HG03521 (cell line): Measurements from ENCODE around the gene SLC24A4.

Source experiments
- ATAC-seq: cut with Tn5 transposase; IDR thresholded peaks from one replicate; pipeline ENCODE4 v1.9.1; 2021; ENCODE audit warnings: mild to moderate bottlenecking, moderate library complexity; ENCODE audit not compliant: unreplicated experiment

SLC24A4 gene

DNA sequence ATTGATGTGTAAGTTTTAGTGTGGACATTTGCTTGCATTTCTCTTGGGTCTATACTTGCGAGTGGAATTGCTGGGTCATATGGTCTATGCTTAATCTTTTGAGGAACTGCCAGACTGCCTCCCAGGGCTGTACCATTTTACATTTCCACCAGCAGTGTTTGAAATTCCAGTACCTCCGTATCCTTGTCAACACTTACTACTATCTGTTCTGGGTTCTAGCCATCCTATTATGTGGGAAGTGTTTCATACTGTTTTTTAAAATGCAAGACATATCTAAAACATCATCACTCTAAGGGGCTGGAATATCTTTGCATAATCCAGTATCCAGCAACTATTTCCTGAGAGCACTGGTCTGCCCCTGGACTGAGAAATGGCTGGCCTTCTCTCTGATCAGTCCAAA, 110.4 kb downstream of the SLC24A4 start:
- no peak for ATAC-seq

DNA sequence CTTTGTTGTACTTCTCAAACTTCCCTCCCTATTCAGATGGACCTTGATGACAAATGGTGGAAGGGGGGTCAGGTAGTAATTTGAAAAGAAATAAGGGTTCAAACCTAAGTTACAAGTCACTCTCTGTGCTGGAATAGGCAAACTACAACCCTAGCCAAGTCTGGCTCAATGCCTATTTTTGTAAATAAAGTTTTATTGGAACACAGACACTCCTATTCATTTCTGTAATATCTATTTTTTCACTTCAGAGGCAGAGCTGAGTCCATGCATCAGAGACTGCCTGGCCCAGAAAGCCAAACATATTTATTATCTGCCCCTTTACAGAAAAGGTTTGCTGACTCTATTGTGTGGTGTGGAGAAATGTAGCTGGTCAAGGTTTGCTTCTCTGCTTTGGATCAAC, 112.2 kb downstream of the SLC24A4 start:
- no peak for ATAC-seq

DNA sequence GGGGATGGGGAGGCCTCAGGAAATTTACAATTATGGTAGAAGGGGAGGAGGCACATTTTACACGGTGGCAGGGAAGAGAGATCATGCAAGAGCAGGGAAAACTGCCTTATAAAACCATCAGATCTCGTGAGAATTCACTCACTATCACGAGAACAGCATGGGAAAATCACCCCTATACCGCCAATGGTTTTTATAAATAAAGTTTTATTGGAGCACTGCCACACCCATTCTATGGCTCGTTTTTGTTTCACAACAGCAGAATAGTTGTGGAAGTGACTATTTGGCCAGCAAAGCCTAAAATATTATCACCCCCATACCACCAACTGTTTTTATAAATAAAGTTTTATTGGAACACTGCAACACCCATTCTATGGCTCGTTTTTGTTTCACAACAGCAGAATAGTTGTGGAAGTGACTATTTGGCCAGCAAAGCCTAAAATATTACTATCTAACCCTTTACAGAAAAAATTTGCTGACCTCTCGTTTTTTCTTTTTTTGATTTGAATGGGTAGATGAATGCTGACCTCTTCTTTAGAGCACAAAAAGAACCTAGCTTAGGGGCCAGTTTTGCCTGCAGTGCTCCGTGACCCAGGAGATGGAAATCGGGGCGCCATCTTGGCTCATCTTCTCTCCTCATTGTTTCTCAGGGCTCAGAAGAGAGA, 113.3 kb downstream of the SLC24A4 start:
- no peak for ATAC-seq

DNA sequence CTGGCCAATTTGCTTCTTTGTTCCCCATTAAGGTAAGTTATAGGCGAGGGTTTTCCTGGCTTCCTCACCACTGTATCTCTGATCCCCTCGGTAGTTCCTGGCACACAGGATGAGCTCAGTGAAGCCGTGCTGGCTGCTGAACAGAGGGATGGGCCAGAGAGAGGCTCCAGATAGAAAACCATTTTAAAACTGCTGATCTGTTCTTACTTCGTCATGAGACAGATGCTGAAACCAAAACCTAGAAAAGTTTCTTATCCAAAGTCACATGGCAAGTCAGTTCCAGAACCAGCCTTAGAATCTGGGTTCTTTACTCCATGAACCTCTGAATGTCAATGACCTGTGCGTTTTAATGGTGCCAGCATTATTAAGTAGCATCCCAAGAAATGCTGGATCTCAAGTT, 114.3 kb downstream of the SLC24A4 start:
- no peak for ATAC-seq

DNA sequence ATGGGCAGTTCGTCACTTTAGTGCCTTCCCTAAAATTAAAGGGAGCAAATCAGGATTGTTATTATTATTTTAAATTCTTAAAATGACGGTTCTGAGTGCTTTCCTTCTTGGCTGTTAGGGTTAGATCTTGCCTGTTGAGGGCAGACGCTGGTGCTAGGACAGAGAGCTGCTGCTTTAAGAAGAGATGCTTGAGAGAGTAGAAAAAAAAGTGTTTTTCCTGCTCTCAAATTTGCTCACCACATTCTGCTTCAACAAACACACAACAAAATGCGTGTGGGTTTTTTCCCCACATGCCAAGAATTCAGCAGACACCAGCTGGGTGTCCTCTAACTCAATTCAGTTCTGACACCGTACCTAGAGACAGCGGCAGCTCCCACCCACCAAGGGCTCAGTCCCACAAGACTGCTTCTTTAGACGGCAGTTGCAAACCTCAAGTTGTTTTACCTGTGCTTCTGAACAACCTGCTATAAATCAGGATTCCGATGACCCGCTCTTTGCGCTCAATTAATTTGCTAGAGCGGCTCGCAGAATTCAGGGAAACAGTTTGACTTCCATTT, 114.8 kb downstream of the SLC24A4 start:
- no peak for ATAC-seq

DNA sequence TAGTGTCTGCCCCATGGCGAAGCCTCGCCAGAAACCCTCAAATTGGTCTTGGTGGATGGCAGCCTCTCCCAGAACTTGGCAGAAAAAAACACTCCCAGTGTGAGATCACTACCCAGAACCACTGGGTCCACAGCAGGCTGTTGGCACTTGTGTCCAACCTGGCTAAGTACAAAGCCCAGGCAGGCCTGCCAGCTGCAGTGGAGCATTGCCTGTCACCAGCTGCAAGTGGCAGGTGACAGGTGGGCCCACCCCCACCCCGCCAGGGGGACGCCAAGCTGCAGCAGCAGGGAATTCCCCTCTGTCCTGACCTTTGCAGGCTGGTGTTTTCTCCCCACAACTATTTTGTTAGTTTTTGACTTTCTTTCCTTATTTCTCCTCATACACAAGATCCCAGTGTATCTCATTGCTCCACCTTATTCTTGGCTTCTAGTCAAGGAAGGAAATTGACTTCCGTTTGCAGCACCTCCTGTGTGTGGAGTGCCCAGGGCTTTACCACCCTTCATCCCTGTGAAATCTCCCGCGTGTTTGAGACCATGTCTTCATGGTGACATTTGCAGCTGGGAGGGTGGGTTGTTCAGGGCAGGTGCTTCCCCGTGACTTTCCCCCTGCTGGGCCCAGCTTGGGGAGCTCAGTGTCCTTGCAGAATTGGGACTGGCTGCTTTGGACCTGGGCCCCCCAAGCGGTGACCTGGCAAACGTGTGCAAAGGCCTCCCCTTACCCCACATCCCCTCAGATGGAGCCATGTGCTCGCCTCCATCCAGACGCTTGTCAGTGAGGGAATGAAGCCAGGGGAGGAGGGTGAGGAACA, 116.8 kb downstream of the SLC24A4 start:
- ATAC-seq: no peak

DNA sequence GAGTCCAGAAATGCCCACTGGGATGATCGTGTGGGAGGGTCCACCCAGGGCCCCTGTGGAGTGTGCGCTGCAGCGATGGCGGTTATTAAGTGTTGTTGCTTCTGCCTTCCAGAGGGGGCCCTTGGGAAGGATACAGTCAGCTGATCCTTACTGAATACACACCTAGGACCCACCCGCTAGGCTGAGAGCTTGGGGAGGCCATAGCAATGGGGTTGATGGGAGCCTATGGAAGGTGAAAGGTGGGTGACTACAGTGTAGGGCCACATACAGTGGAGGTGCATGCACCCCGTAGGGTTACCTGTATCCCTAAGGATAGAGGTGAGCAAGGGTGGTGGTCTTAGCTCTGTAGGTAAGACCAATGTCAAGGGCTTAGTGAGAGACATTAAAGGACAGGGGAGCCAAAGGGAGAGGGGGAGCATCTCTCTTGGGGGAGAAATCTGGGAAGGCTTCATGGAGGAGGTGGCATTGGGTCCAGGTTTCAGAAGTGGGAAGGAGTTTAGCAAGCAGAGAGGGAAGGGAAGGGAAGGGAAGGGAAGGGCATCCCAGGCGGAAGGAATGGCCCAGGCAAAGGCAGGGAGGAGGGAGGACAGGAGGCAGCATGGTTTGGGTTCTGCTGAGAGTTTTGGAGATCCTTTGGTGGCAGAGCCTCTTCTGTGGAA, 117.5 kb downstream of the SLC24A4 start:
- ATAC-seq: no peak

DNA sequence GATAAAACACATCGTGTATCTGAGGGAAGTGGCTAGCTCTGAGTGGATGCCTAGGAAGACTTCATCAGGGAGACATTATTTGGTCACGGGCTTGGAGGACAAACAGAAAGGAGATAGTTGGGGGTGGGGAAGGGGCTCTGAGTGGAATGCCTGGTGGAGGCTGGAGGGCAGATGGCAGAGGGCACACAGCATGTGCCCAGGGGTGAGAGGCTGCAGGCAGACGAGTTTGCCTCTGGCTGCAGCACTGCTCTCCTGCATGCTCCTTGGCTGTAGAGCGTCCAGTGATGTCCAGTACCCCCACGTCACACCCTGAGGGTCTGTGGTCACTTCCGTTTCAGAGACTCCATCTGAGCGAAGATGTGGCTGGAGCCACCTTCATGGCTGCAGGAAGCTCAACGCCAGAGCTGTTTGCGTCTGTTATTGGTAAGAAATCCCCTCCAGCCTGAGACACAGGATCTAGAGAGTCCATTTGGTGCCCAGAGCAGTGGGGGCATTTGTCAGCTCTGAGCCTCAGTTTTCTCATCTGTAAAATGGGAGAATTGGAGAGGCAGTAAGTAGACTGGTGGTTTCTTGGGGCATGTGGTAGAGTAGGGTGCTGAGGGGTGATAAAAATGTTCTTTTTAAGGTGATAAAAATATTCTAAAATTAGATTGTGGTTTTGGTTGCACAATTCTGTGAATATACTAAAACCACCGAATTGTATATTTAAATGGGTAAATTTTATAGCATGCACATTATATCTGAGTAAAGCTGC, 119.0 kb downstream of the SLC24A4 start:
- ATAC-seq: no peak

DNA sequence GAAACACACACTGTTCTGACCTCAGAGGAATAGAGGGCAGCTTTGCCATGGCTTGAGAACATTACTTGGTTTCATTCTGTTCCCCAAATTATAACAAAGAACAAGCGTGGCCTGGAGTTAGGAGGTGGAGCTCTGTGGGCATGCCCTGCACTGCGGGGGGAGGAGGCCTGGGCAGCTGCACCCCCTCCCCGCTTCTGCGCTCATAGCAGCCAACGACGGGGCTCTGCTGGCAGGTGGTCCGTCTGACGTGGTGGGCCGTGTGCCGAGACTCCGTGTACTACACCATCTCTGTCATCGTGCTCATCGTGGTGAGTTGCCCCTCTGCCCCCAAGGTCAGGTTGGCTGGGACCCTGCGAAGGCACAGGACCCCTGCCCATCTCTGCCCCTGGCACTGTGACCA, 120.2 kb downstream of the SLC24A4 start:
- ATAC-seq: no peak

DNA sequence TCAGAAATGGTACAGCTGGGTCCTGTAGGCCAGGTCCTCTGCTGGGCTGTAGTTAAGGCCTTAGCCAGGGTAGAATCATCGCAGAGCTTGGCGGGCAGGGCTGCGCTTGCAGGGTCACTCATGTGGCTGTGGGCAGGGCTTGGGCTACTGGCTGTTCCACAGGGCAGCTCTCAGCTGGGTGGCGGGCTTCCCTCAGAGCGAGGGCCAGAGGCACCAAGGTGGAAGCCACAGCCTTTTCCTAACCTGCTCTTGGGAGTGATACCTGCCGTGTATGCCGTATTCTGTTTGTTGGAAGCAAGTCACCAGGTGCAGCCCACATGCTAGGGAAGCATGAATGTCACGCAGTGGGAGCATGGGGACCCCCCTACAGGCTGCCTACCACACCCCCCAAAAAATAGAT, 120.8 kb downstream of the SLC24A4 start:
- no peak for ATAC-seq

DNA sequence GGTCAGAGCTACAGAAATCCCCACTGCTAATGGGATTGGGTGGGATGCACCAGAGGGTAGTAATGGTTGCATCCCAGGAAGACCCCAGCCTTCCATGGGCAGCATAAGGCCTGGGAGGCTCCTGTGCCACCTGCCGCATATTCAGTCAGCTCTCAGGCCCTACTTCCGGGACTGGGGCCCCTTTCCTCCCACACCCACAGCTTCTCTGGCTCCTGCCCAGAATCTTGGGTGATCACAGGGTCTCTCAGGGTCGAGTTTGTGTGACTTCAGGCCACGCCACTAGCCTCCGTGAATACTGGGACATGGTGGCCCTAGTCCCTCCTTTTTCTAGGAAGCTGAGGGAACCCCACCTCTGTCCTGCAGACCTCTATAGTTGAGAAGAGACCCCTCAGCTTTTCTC, 123.8 kb downstream of the SLC24A4 start:
- no peak for ATAC-seq

DNA sequence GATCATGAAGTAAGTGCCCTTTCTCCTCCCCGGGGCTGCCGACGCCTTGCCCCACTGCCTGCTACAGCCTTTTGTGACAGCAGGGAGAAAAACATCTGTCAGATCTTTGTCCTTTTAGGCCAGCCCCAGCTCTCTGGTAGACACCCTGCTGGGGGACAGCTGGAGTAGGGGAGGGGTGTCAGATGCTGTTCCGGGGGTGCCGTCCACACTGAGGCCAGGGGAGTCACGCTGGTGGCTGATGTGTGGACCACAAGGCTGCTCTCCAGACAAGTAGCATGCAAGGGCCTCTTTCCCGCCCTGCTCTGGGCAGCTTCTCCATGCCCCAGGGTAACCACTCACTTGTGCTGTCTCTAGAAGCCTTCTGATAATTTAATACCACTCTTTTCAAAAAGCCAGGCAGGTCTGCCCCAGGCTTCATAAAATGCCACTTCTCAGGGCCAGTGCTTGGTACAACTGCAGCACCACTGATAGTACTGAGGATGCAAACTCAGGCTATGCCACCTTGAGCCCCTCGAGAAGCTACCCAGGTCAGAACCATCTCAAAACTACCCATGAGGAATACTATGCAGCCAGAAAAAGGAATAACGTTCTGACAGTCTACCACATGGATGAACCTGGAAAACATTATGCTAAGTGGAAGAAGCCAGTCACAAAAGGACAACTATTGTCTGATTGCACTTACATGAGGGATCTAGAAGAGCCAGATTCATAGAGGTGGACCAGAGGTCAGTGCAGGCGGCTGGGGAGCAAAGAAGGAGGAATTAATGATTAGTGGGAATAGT, 124.6 kb downstream of the SLC24A4 start:
- no peak for ATAC-seq

DNA sequence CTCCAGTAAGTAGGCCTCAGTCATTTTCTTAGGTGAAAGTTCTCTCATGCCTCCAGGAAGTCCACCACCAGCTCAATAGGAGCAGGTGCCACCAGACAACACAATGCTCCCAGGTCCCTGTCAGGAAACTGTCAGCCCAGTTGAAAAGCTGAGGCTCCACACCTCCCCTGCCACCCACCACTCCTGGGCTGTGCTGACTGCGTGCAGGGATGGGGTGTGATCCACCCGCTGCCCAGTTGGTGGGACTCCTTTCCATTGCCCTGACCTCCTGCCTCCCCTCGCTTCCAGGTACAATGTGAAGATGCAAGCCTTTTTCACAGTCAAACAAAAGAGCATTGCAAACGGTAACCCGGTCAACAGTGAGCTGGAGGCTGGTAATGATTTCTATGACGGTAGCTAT, 125.8 kb downstream of the SLC24A4 start:
- no peak for ATAC-seq

DNA sequence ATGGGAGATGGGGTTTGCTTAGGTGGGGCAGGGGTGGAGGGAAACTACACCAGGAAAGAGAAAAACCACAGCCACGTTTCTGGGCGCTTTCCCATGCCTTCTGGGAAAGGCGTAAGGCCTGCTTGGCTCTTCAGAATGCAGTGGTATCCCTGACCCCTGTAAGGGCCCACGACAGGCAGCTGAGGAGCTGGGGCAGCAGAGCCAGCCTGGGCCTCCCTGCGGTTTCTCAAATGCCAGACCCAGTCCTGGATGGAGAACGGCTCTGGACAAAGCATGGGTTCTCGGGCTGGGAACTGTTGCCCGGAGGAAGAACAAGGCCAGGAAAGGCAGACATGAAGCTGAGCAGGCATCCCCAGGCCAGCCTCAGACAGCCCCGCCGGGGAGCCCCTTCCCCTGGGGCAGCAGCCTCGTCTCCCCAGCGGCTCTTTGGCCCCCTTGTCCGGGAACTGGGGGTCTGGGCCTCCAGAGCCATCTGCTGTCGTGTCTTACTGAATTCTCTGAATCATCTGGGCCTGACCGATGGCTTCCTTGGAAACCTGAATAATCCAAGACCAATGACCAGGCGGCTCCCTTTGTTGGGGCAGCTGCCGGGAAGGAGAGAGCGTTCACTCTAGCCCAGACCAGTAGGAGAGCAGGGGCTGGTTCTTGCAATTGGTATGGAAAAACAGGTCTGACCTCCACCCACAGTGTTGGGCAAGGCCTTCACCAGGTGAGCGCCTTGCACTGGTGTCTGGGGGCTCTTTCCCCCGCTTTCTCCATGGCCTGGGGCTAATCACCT, 126.6 kb downstream of the SLC24A4 start:
- ATAC-seq: no peak

DNA sequence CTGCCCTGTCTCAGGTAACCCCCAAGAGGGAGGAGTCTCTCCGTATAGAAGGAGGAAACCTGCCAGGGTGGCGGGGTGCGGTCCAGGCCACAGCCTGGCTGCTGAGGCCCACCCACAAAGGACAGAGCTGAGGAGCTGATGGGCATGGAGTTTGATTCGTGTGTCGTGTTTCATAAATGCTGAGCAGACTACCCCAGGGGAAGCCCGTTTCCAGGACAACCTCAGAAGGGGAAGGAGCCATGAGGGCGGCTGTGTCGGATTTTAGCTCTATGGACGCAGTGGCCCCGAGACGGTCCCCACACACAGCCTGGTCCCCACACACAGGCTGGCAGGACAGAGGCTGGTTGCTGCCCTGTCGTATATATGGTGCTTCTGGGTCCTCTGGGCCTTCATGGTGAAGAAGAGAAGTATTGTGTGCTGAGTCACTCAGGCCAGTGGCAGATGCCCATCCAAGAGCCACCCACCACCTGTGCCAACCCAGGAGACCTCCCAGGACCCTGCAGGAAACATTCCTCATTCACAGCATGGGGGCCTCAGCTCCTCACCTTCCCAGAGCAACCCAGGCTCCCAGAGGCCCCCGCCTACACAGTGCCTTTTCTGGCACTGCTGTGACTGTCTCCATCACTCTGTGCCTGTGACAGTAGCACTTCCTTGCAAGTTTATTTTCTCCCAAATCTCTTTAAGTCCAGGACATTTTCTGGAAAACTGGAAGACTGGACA, 127.5 kb downstream of the SLC24A4 start:
- ATAC-seq: no peak

DNA sequence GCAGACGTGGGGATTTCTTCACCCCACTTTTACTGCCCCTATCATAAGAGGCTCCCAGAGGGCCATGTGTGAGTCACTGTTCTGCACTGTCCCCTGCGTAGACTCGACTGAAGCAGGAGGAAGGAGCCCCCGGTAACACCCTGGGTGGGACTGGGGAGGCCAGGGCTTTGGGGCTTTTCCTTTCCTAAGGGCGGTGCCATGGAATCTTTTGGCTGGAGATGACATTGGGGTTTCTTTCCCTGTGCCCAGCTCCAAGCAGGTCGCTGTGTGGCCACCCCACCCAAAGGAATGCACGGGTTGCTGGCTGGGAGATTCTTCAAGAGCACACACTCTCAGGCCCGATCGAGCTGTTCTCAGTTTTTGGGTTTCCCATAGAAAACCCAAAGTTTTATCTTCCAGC, 128.3 kb downstream of the SLC24A4 start:
- no peak for ATAC-seq

DNA sequence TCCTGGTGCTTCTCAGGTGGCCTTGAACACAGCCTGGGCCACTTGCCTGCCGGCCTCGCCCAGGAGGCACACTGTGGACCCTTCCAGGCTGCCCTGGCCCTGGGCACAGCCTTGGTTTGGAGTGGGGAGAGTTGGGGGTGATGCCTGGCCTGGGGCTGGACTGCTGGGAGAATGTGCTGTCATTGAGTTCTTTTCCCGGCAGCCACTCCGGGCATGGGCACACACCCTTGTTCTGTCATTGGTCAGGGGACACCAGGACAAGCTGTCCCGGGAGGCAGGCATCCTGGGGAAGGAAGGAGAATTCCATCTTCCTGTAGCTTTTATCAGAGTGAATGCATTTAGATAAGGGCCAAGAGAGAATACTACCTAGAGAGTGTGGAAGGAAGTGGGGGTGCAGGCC, 128.8 kb downstream of the SLC24A4 start:
- ATAC-seq: no peak

DNA sequence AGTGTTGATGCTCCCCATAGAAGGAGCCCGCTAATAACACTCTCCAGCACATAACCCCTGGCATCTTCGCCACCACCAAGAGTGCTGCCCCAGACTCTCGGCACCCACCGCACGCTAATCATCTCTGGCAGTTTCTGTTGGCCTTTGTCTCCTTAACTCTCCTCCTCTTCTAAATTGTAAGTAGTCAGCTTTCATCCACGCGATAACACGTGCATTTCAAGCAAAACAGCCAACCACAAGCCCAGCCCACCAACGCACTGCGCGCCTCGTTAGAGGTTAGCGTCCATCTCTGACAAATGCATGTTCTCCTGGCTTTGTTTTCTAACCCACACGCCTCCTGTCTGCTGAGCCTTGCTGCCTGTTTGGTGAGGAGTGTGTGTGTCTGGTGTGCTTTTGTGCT, 129.5 kb downstream of the SLC24A4 start:
- ATAC-seq: no peak

DNA sequence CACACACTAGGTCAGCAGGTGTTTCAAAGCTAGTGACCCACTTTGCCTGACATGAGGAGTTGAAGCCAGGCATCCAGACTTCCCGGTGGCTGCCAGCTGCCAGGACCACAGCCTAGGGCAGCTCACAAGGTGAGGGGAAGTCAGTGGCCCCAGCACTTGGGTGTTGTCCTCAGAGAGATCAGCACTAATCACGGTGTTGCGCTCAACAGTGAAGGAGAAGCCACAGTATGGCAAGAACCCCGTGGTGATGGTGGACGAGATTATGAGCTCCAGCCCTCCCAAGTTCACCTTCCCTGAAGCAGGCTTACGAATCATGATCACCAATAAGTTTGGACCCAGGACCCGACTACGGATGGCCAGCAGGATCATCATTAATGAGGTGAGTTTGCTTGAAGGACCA, 130.7 kb downstream of the SLC24A4 start:
- no peak for ATAC-seq
